Brain microvascular endothelial cell (primary cell): Measurements from ENCODE around the gene FABP7.

ENCODE experiments used
- DNase-seq: peaks from one replicate; pipeline ENCODE4 v3.0.0-alpha.2; 2020
- H3K27ac ChIP-seq: fragments of 250-450 bp; sonication (Bioruptor Pico); 2 replicates; pipeline ENCODE4 v1.5.1; 2020; ENCODE audit warnings: mild to moderate bottlenecking, moderate library complexity
- H3K27me3 ChIP-seq: fragments of 250-450 bp; sonication (Bioruptor Pico); replicated peaks from 2 replicates; pipeline ENCODE4 v1.5.1; 2020; ENCODE audit warnings: mild to moderate bottlenecking
- H3K36me3 ChIP-seq: fragments of 250-450 bp; sonication (Bioruptor Pico); replicated peaks from 2 replicates; pipeline ENCODE4 v1.5.1; 2020; ENCODE audit warnings: mild to moderate bottlenecking
- H3K4me3 ChIP-seq: 2 replicates; pipeline ENCODE4 v1.5.1; 2011; ENCODE audit warnings: low read depth, mild to moderate bottlenecking, control low read depth, low read length, moderate library complexity
- in situ Hi-C: cut with HindIII; loops from 2 replicates; pipeline ENCODE4 v1.10.0; 2017; ENCODE audit warnings: low sequenced_read_pairs, low pct_ligation_motif_present
- TF ChIP-seq, protein P1 (sequence below): IDR thresholded peaks from 2 replicates; pipeline ENCODE4 v1.5.1; 2011; ENCODE audit warnings: low read depth, mild to moderate bottlenecking, moderate library complexity, low read length, control low read depth, inconsistent platforms; ENCODE audit errors: missing control alignments

Gene FABP7

DNA sequence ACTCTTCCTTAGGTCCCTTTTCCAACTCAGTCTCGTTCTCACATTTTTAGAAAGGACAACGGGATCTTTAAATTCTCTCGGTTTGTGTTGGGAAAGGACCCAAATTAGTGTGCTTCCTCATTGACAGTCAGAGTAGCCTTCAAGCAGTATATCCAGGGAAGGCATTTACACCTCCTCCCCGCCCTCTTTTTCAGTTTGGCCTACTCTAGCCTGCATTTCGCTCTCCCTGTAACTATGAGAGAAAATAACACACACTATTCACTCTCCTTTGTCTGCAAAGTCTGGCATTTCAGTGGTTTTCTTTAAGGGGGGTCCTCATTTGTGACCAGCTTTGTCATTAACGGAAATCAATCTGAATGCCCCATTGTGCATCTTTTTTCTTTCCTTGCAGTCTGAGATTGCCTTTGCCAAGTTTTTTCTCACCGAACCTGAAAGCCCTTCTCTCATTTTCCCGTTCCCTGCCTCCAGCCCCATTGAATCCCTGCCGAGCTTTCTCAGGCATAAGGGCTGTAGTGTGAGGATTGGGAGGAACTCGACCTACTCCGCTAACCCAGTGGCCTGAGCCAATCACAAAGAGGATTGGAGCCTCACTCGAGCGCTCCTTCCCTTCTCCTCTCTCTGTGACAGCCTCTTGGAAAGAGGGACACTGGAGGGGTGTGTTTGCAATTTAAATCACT is 393 bp upstream of the FABP7 start:
- no peak overlapping the region for H3K4me3 ChIP-seq
- no peak overlapping the region for H3K27ac ChIP-seq
- TF ChIP-seq, protein P1, sequence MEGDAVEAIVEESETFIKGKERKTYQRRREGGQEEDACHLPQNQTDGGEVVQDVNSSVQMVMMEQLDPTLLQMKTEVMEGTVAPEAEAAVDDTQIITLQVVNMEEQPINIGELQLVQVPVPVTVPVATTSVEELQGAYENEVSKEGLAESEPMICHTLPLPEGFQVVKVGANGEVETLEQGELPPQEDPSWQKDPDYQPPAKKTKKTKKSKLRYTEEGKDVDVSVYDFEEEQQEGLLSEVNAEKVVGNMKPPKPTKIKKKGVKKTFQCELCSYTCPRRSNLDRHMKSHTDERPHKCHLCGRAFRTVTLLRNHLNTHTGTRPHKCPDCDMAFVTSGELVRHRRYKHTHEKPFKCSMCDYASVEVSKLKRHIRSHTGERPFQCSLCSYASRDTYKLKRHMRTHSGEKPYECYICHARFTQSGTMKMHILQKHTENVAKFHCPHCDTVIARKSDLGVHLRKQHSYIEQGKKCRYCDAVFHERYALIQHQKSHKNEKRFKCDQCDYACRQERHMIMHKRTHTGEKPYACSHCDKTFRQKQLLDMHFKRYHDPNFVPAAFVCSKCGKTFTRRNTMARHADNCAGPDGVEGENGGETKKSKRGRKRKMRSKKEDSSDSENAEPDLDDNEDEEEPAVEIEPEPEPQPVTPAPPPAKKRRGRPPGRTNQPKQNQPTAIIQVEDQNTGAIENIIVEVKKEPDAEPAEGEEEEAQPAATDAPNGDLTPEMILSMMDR: no peak
- in situ Hi-C loops: no loop called here
- no peak for DNase-seq
- no peaks in the 10 kb centered on the region for H3K36me3 ChIP-seq
- peaks cover 2% of the 10 kb centered on the region for H3K27me3 ChIP-seq

DNA sequence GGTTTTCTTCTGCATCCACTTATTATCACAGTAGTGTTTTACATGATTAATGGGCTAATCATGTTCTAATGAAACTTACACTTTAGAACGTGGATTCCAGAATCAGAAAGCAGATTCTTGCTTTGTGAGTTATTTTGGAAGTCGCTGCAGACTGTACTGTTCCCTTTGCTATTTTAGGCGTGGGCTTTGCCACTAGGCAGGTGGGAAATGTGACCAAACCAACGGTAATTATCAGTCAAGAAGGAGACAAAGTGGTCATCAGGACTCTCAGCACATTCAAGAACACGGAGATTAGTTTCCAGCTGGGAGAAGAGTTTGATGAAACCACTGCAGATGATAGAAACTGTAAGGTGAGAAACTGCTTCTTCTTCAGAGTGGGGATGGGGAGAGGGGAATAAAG is 598 bp downstream of the FABP7 start:
- Histone ChIP-seq H3K27me3 (peaks cover 2% of the 10 kb centered on the region), H3K4me3 (no peak overlapping the region), H3K27ac (no peak overlapping the region), H3K36me3 (no peaks in the 10 kb centered on the region)
- TF ChIP-seq, protein P1: no peak
- in situ Hi-C loops: no loop called here
- no peak for DNase-seq

- Histone ChIP-seq H3K36me3 (no peaks in the 10 kb centered on the region), H3K4me3 (no peak overlapping the region), H3K27me3 (peaks cover 2% of the 10 kb centered on the region), H3K27ac (no peak overlapping the region)
- TF ChIP-seq, protein P1: no peak
- no peak for DNase-seq
- in situ Hi-C loops: no loop called here
These were observed 2.2 kb downstream of the FABP7 start for GRCh38 chr6:122781716-122782115.

DNA sequence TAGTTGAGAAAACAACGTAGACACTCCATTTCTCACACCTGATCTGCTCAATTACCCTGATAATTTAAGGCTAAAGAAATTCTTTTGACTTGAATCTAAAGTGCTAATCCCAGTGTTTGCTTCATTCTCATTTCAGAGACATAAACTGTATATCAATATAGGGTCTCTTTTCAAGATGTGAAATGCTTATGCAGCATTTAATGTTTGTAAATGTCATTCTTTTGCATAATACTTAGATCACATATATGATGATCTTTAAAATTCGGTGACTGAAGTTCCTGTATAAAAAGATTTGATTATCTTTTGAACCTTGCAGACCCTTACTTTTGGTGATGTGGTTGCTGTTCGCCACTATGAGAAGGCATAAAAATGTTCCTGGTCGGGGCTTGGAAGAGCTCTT is 3.9 kb downstream of the FABP7 start:
- no peaks in the 10 kb centered on the region for H3K36me3 ChIP-seq
- peaks cover 2% of the 10 kb centered on the region for H3K27me3 ChIP-seq
- H3K27ac ChIP-seq: no peak overlapping the region
- no peak for DNase-seq
- TF ChIP-seq, protein P1: no peak
- in situ Hi-C loops: no loop called here
- H3K4me3 ChIP-seq: no peak overlapping the region

DNA sequence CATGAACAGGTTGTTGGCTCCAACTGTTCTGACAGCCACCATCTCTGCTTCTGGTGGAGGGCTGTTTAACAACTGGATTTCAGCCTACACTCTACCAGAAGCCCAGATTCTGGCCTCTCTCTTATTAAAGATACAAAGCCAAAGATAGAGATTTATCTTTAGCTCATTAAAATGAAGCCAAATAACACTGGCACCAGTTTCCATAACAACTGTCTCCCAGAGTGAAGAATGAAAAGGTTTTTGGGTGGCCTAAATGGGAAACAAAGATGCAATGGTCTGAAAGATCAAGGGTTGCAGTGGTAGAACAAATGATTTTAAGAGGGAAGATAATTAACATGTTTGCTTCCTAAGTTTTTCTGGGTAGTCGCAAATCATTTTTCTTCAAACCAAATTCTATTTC is 6.4 kb downstream of the FABP7 start:
- Histone ChIP-seq H3K27ac (no peak overlapping the region), H3K36me3 (no peaks in the 10 kb centered on the region), H3K4me3 (no peak overlapping the region), H3K27me3 (no peaks in the 10 kb centered on the region)
- DNase-seq: no peak
- TF ChIP-seq, protein P1: no peak
- in situ Hi-C loops: no loop called here

DNA sequence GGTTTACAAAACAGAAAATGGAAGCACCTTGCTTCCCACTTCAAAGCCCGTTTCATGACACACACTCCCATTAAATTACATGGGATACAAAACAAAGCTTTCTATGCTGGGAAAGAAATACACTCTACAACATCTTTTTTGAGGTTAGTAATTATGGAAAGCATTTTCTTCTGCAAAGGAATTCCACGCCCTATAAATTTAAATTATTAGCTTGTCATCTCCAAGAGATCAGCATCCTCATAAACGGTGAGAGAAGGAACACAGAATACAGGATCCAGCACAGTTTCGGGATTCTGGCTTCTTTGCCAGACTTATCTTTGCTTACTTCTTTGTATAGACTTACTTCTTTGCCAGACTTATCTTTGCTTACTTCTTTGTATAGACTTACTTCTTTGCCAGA is 8.2 kb downstream of the FABP7 start:
- H3K36me3 ChIP-seq: no peaks in the 10 kb centered on the region
- in situ Hi-C loops: no loop called here
- H3K4me3 ChIP-seq: no peak overlapping the region
- no peaks in the 10 kb centered on the region for H3K27me3 ChIP-seq
- DNase-seq: no peak
- H3K27ac ChIP-seq: no peak overlapping the region
- TF ChIP-seq, protein P1: no peak
